Activated B cell treated with CpG ODN at 0.5 μM for 24 hours (primary cell): ENCODE results near the gene ROBO2. TPM values are rescaled to one million over a fixed set of nuclear protein-coding genes. Genes with fewer than 3 reads are reported as not detected.

Source experiments
- ATAC-seq: fragments of 200-7000 bp; cut with Tn5 transposase; one replicate; pipeline ENCODE4 v1.10.0; 2021; ENCODE audit warnings: low read depth, mild to moderate bottlenecking, moderate library complexity
- CTCF ChIA-PET: fragments of 350-600 bp; sonication (Branson Sonifier 250); formaldehyde crosslinking; loops from one replicate; lab custom pipeline; 2021; ENCODE audit warnings: antibody characterized with exemption; lab: Charles Lee
- POLR2A ChIA-PET: fragments of 350-600 bp; sonication (Branson Sonifier 250); formaldehyde crosslinking; loops from one replicate; lab custom pipeline; 2021; ENCODE audit warnings: antibody characterized with exemption; lab: Charles Lee
- DNase-seq: peaks from one replicate; pipeline ENCODE4 v3.0.0; 2022
- H3K27ac Mint-ChIP-seq: one replicate; pipeline ENCODE4 v1.8.0; 2020; ENCODE audit warnings: mixed read lengths
- H3K27me3 Mint-ChIP-seq: one replicate; pipeline ENCODE4 v1.8.0; 2021; ENCODE audit warnings: mixed read lengths
- H3K36me3 Mint-ChIP-seq: one replicate; pipeline ENCODE4 v1.8.0; 2021; ENCODE audit warnings: low read depth, mixed read lengths
- H3K4me1 Mint-ChIP-seq: one replicate; pipeline ENCODE4 v1.8.0; 2021; ENCODE audit warnings: mixed read lengths
- H3K4me3 Mint-ChIP-seq: one replicate; pipeline ENCODE4 v1.8.0; 2020; ENCODE audit warnings: mild to moderate bottlenecking, mixed read lengths
- H3K9me3 Mint-ChIP-seq: one replicate; pipeline ENCODE4 v1.8.0; 2020; ENCODE audit warnings: mixed read lengths
- CTCF ChIP-seq: fragments of 200-600 bp; IDR thresholded peaks from one replicate; pipeline ENCODE4 v1.8.0; 2022; ENCODE audit warnings: antibody characterized with exemption, mild to moderate bottlenecking
- intact Hi-C: fragments of 100-400 bp; cut with micrococcal nuclease; formaldehyde crosslinking; loops from one replicate; pipeline ENCODE4 v1.15.1; 2024
- total RNA-seq: library from RNA; stranded (reverse); gene quantifications from 2 replicates; pipeline ENCODE4 v1.2.3, GENCODE V29; 2022

Gene ROBO2
- total RNA-seq, 1 donor from 2014 or later, result not detected

DNA sequence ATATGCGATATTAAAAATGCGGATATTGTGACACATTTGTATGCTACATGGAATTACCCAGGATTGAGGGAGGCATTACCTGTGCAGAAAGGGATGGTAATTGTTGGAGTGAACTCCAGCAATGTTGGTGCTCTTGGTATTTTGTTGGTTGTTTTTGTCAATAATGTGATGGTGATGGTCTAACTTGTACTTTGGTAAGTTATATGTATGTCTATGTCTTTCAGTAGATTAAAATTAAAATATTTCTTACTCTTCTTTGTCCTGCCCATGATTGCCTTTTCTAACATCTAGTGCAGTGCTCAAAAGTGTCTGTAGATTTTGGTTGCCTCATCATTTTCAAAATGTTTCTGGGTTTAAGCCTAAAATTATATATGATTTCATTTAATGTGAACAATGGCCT is 192.7 kb downstream of the ROBO2 start:
- intact Hi-C loops, result no loop called here
- Mint-ChIP-seq H3K9me3 (peaks cover under 1% of the 10 kb centered on the region), H3K27me3 (no peaks in the 10 kb centered on the region), H3K4me1 (no peaks in the 10 kb centered on the region), H3K36me3 (no peaks in the 10 kb centered on the region), H3K4me3 (no peak overlapping the region), H3K27ac (no peak overlapping the region)
- ChIA-PET CTCF (no interaction called here), POLR2A (no interaction called here)
- ATAC-seq (no peak), DNase-seq (no peak)
- no peak for TF ChIP-seq CTCF

GRCh38 chr3:77234004-77234403 is 194.1 kb downstream of the ROBO2 start:
- DNase-seq (no peak), ATAC-seq (no peak)
- Mint-ChIP-seq H3K9me3 (no peaks in the 10 kb centered on the region), H3K27me3 (no peaks in the 10 kb centered on the region), H3K4me3 (no peak overlapping the region), H3K36me3 (no peaks in the 10 kb centered on the region), H3K4me1 (no peaks in the 10 kb centered on the region), H3K27ac (no peak overlapping the region)
- intact Hi-C loops, result no loop called here
- ChIA-PET POLR2A (no interaction called here), CTCF (no interaction called here)
- no peak for TF ChIP-seq CTCF

GRCh38 chr3:77236118-77236517 is 196.2 kb downstream of the ROBO2 start:
- DNase-seq (no peak), ATAC-seq (no peak)
- intact Hi-C loops, result no loop called here
- Mint-ChIP-seq H3K4me1 (no peaks in the 10 kb centered on the region), H3K27ac (no peak overlapping the region), H3K27me3 (no peaks in the 10 kb centered on the region), H3K36me3 (no peaks in the 10 kb centered on the region), H3K4me3 (no peak overlapping the region), H3K9me3 (no peaks in the 10 kb centered on the region)
- CTCF ChIA-PET, result no interaction called here
- POLR2A ChIA-PET, result no interaction called here
- no peak for TF ChIP-seq CTCF

GRCh38 chr3:77240072-77240650 is 200.3 kb downstream of the ROBO2 start:
- ATAC-seq, result no peak
- H3K27me3 Mint-ChIP-seq, result no peaks in the 10 kb centered on the region

GRCh38 chr3:77242371-77242770 is 202.5 kb downstream of the ROBO2 start:
- no peaks in the 10 kb centered on the region for H3K36me3 Mint-ChIP-seq
- no peaks in the 10 kb centered on the region for H3K4me1 Mint-ChIP-seq
- intact Hi-C loops, result no loop called here
- no peak overlapping the region for H3K4me3 Mint-ChIP-seq
- ATAC-seq, result no peak
- H3K27me3 Mint-ChIP-seq, result no peaks in the 10 kb centered on the region
- no peak for DNase-seq
- ChIA-PET POLR2A (no interaction called here), CTCF (no interaction called here)
- H3K9me3 Mint-ChIP-seq, result peaks cover 2% of the 10 kb centered on the region
- no peak overlapping the region for H3K27ac Mint-ChIP-seq
- TF ChIP-seq CTCF, result no peak

More at GRCh38 chr3:77240072-77240650, 200.3 kb downstream of the ROBO2 start:
- intact Hi-C loops, result no loop called here
- Mint-ChIP-seq H3K4me1 (no peaks in the 10 kb centered on the region), H3K9me3 (peaks cover 2% of the 10 kb centered on the region), H3K36me3 (no peaks in the 10 kb centered on the region), H3K4me3 (no peak overlapping the region), H3K27ac (no peak overlapping the region)
- TF ChIP-seq CTCF, result no peak
- CTCF ChIA-PET, result no interaction called here
- DNase-seq, result no peak
- POLR2A ChIA-PET, result no interaction called here
